Stimulated activated CD4-positive, alpha-beta T cell treated with anti-CD3 and anti-CD28 coated beads, TNF-alpha, amount 100 ng/mL, for 24 hours (primary cell): ENCODE data around the gene SLC9A3.

Experiments
- DNase-seq, 3 experiments: peaks; one replicate each; pipeline ENCODE4 v3.0.0-alpha.2; 2020; ENCODE audit warnings: low read depth in 3 of 3

The SLC9A3 gene

DNA sequence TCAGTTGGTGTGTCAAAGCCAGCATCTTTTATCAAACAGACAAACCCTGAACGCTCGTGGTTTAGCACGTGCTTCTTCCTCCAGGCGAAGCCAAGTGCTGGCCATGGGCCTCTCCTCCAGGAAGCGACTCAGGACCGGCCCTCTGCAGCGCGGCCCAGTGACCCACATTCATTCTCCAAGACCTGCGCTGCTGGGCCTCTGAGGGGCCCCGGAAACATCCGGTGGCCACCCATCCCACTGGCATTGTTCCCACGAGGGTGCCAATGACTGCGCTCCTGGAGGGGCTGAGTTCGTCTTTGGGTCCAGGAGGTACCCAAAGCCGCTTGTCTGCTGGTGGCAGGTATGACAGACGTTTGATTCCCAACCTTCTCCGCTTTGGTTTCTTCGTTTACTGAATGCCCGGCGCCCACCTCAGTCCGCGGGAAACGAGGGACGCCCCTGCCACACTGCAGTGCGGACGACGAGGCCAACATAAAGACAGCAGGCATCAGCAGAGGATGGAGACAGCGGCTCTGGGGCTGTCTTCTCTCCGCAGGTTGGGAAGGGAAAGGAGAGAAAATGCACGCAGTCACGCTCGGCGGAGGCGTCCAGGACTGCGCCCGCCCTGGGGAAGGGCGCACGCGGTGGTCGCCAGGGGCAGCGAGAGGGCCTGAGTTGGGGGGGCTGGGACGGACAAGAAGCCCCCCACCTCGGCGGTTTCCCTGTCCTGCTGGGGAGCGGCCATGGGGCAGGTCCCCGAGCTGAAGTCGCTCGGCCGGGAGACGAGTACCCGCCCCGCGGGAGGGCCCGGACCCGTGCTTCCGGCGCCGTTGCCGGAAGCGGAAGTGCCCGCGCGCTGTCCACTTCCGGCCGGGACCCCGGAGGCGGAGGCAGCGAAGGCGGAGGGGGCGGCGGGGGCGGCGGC, 81.7 kb downstream of the SLC9A3 start, which contains the start of gene EXOC3:
Gene EXOC3, plus strand, starts transcription at position 842 of the 904 bp plus-strand sequence. CDS start 3,030 bp downstream, outside the sequence.
- peak; percentile 51 to 74 (median 67) for DNase-seq

DNA sequence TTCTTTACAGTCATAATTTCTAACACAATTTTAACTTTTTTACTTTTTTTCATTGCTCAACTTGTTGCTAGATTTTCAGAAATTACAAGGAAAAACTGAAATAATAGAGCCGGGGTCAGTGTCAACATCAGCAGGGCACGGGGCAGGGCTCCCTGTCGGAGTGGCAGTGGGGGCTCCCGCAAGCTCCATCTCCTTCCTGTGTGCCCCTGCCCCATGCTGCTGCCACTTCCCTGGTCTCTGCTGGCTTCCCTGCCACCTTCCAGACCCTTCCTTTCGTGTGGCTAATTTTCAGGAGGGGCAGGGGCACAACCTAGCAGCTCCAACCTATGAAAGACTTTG, 82.3 kb downstream of the SLC9A3 start:
- no peak for DNase-seq

DNA sequence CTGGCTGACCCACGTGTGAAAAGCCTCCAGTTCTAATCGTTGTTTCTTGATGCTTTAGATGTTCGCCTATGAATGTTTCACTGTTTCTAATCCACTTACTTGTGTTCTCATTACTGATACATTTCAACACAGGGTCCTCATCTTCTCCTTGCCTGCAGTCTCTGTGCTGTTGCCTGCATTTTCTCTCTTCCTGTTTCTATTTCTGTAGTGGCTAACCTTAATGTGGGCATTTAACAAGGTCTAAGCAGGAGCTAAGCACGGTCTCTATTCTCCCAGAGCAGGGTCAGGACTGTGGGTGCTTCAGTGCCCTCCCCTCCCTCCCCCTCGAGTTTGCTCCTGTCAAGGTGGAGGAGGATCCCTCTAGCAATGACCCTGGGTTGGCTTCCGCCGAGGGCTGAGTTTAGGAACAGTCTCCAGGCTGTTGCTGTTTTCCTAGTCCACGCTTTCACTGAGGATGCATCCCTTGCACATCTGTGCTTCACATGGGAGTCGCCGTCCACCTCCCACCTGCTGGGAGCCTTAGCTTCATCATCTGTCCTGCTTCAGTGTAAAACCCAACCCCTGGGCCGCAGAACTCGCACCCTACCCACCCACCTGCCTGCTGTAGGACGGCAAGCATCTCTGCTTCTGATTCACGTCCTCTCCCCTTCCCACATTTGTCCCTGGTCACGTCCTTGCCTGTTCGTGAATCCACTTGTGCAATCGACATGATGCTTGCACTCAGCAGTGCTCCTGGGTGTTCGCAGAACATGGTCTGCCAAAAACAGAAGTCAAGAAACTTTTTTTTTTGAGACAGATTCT, 83.6 kb downstream of the SLC9A3 start:
- DNase-seq = no peak

DNA sequence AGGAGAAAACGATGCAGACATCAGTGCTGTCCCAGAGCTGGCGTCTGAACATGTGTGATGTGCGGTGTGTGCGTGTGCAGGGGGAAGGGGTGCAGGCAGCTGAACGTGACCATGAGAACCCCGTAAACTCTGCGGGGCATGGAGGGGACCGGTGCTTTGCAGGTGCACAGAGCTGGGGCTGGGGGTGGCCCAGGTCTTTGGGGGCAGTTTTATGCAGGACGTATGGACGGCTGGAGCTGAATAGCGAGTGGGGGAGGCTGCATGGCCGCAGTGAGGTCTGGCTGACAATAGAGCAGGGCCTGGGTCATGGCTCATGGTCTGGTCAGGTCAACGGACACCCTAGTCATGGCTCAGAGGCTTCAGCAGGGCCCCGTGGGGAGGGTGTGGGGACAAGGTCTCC, 84.6 kb downstream of the SLC9A3 start:
- no peak for DNase-seq

DNA sequence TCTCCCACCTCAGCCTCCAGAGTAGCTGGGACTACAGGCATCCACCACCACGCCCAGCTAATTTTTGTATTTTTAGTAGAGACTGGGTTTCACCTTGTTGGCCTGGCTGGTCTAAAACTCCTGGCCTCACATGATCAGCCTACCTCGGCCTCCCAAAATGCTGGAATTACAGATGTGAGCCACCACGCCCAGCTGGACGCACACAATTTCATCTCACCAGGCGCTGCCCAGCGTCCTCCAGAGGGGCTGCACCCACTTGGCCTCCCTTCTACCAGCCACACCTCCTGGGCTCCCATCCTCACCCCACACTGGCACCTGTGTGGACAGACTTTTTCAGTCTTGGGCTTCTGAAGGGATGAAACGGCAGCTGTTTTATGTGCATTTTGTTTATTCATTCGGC, 85.1 kb downstream of the SLC9A3 start:
- no peak for DNase-seq

DNA sequence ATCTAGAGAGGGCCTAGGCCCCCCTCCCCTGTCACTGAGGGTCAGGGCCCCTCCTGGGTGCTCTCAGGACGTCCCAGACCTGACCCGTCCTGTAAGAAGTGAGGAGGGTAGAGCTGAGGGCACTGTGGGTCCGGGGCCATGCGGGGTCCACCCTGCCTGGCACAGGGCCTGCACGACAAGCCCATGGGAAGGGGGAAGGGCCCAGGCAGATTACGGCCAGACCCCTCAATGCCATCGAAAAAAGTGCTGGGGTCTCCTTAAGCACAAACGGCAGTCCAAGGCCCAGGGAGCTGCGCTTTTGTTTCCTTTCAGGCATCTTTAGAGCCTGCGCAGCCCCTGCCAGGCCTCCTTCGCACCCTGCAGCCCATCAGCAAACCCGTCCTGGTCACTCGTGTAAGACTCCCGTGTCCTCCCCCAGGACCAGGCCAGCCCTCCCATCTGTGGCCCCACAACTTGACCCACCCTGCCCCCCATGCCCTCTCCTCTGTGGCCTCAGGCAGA, 85.7 kb downstream of the SLC9A3 start:
- DNase-seq = no peak

DNA sequence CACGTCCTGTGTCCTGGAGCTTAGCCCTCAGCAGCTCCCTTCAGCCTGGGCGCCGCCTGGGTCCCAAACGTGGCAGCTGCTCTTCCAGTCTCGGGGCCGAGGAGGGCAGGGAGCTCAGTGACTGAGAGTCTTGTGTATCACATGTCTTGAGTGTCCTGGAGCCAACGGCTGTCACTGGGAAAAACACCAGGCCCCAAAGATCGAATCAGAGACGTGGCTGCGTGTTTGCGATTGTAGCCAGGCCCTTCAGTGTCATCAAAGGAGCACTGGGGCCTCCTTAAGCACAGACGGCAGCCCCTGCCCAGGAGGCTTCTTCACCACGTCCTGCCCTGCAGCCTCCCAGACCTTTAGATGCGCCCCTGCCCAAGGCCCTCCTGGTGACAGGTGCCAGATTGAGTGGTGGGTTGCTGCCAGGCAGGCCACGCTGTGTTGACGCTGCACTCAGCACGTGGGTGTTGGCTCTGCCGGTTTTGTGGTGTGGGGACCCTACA, 86.9 kb downstream of the SLC9A3 start:
- no peak for DNase-seq

DNA sequence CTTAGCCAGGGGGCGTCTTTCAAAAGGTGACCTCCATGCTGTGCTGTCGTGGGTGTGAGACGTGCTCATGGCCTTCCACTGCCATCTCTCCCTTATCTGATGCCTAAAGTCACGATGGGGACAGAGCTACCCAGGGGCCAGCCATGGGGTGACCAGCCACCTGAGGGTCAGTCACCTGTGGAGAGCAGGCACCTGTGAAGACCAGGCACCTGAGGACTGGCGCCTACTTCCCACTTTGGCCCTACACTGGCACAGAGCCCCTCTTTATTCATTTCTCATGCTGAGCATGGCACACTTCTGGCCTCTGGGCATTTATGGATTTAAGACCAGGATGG, 87.6 kb downstream of the SLC9A3 start:
- DNase-seq = no peak

DNA sequence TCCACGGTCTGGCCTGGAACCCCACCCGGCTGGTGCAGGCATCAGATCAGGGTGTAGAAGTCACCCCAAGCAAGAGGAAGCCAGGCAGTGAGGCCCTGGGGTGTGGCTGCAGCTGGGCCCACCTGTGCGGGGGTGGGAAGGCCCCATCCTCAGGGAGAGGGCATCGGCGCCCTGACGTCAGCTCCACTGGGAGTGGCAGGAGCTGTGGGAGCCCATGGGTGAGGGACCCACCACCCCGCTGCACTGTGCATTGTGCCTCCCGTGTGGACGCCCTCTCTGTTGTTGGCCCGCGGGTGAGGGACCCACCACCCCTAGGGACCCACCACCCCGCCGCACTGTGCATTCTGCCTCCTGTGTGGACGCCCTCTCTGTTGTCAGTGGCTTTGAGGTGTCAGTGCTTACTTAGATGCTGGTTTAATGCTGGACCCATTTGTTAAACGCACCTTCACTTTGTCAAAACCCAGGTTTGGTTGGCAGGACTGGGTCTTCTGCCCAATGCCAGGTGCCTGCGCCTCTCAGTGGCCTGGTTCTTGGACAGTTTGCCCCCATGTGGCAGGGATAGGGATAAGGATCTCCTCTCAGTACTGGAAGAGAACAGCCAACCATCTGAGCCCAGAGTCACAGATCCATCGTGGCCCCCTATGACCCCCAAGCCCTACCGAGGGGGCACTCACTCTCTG, 88.1 kb downstream of the SLC9A3 start:
- no peak for DNase-seq

DNA sequence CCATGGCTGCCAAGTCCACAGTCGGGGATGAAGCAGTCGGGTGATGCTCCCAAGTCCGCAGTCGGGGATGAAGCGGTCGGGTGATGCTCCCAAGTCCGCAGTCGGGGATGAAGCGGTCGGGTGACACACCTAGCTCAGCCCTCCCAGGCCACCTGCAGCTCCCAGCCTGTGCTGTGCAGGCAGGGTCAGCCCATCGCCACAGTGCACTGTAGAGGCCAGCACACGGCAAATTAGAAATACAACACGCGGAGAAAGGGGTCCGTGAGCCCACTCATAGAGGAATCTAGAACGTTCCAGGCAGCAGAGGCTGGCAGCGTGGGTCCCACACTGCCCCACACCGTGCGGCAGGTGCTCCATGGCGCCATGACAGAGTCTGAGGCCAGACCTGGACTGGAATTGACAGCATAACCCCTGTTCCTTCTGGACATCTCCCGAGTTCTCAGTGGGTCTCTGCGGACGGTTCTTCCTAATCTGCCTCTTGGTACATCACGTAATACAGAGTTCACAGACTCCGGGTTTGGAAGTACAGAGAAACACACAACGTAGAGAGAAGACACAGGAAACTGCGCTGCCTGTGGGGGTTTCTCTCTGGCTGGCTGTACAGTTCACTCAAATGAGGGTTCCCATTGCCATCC, 89.0 kb downstream of the SLC9A3 start:
- no peak for DNase-seq

DNA sequence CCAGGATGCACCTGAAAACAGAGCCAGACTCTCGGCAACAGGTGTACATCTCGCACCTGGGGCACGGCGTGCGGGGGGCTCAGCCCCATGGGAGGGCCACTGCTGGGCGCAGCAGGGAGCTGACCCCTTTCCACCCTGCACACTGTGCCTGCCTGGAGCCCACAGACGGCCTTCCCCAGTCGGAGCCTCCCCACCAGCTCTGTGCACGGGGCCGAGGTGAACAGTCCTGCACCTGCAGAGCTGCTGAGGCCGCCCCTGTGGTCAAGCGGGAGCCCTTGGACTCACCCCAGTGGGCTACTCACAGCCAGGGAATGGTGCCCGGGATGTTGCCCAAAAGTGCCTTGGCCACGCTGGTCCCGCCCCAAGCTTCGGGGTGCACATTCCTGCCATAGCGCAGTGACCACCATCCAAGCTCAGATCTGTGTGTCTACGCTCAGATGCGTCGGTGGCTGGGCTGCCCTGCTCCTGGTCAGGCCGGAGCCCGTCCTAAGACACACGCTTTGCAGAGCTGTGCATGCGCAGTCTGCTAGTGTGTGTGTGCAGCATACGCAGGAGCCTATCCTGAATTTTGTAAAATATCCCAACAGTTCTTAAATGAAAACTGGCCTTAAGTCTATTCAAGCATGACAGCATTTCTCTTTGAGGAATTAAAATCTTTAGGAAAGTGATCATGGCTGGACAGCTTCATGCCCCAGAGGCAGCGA, 89.7 kb downstream of the SLC9A3 start:
- DNase-seq = no peak

DNA sequence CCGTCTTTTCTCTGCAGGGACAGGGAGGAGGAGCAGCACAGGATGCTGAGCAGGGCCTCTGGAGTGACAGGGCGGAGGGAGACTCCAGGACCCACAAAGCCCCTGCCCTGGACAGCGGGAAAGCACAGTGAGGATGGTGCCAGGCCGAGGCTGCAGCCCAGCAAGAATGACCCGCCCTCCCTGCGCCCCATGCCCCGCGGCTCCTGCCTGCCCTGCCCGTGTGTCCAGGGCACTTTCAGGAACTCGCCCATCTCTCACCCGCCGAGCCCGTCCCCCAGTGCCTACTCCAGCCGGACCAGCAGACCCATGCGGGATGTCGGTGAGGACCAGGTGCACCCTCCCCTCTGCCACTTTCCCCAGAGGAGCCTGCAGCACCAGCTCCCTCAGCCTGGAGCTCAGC, 90.4 kb downstream of the SLC9A3 start:
- DNase-seq = no peak

DNA sequence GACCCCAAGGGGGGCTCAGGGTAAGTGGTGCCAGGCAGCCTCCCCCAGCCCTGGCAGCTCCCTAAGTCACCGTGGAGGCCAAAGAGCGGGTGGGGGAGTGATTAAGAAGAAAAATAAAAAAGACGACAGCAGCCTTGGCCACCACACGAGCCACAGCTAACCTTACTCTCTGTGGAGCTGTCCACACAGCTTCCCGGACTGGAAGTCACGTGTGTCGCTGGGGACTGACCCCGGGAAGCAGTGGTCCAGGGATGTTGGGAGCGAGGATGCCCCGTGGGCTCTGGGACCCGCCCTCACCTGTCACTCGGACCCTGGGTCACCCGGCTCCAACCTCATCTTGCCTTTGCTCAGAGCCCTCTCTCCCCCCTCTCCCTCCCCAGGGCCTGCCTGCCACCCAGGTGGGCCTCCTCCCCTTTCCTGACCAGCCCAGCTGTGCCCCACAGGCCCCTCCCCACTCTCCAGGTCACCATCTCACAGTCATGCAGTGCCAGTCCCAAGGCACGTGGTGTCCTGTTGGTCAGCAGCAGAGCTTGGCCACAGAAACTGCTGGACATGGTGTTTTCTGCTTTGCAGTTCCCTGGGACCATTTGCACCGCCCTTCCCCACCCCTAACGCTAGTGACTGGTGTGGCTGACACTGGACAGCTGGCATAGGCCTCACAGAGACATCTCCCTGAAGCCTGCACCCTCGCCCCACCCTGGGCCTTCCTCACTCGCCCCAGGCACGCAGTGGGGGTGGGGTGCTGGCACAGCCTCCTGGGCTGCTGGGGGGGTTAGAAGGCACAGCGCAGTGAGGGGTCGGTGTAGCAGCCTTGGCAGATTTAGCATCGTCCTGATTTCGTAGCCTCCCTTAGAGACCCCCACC, 91.1 kb downstream of the SLC9A3 start:
- DNase-seq = no peak

DNA sequence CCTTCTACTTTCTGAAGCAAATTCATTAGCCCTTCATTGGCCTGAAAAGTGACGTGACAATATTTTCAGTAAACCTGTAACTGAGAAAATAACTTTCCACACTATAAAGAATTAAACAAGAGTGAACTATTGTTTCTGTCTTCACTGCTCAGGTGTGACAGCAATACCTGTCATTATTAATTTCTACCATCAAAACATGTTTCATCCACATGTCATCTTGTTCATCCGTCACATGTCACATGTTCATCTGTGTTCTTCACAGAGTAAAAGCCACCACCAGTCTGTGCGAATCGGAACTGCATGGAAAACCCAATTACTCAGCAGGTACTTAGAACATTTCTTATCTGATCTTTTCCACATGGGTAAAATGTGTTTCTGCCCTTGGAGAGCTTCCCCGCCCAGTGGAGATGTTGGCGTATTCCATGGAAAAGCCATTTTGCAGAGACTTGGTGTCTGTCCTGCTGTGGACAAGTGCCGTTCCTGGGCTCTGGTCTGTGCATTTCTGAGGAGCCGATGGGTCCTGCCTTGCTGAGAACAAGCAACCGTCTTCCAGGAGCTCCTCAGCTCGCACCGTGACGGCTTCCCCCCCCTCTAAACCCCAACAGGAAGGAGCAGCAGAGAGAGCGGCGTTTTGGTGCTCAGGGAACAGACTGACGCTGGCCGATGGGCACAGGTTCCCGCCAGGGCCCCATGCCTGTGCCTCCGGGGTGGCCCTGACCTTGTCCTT, 91.9 kb downstream of the SLC9A3 start:
- DNase-seq = no peak

DNA sequence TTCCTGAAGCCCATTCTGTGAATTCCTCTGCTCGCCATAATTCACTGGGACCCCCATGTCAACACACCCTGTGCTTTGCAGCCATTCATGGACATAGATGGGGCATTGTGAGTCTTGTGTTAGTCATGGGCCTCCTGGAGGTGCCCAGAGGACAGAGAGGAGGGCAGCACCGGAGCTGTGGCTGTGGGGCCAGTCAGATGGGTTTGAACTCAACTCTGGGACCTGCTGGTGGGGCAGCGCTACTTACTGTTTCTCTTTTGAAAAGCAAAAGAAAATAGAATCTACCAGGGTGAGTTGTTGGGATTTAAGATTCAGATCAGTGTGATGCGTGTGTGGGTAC, 92.6 kb downstream of the SLC9A3 start:
- DNase-seq = no peak

DNA sequence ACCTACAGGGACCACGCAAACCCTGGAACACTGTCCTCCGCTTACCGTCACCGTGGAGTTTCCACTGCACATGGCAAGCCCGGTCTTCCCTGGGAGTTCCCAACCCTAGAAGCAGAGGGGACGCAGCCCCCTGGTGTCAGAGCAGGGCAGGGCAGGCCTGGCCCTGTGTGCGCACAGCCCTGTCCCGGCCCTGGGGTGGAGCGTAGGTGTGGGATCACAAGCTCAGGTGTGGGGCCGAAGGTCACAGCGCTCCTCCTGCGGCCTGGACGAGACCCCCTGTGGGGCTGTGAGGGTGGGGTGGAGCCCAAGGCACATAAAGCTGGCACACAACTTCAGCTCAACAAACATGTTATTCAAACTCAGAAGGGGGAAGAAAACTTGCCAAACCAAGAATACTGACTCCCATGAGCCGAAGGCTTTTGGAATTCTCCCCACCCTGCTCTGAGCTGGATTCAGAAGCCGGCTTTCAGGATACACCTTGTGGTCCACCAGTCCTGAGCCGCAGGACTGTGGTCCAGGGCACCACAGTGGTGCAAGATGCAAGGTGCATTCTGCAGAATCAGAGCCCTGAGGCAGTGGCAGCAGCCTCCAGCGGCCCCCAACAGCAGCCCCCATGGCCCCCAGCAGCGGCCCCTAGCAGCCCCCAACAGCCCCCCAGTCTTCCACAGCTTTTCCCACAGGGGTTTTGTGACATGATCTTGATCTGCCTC, 93.1 kb downstream of the SLC9A3 start:
- peak in 2 of 3 experiments; percentile 31 to 58 for DNase-seq

DNA sequence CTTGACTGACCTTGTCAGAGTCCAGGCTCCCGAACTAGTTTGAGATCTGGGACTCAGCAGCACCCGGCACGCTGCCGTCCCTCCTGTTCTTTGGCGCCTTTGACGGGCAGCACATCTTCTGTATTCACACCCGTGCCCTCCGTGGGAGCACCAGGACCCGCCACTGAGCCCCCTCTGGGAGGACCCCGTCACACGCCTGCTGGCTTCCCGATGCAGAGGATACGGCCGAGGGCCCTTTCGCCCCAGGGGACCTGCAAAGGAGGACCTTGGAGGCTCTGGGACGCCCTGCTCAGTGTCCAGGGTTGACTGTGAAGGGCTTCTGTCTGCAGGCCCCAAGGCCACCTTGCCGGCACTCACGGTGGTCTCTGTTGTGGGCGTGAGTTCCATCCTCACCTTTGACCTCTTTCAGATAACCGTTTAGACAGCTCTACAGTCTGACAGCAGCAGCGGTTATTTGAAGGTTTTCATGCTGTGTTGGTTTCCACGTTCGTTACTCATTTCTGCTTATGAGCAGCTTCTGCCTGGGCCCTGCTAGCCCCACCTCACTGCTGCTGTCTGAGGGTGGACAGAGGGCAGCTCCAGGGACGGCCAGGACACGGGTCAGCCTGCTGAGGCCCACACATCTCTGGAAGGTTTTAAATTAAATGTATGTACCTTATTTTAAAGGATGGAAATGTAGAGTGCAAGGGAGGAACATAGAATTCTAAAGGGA, 93.9 kb downstream of the SLC9A3 start:
- DNase-seq = no peak
